Tibial nerve (tissue), 4 donors: ENCODE measurements around the gene CXorf65. TPM values are rescaled to one million over a fixed set of nuclear protein-coding genes. Genes with fewer than 3 reads are reported as not detected.

Source experiments
- DNase-seq, 2 donors: peaks; one replicate each; pipeline ENCODE4 v3.0.0-alpha.2; 2019; ENCODE audit warnings: low spot score in 2 of 2
- H3K27ac ChIP-seq, 4 donors: fragments of 200-600 bp; sonication (generic) in 3 of 4; one replicate each; pipeline ENCODE4 v1.5.1; 2017 to 2019; ENCODE audit warnings: mild to moderate bottlenecking in 1 of 4
- H3K27me3 ChIP-seq, 2 donors: fragments of 200-600 bp; sonication (generic) in 1 of 2; one replicate each; pipeline versions ENCODE4 v1.5.1 to v1.6.0; 2017 to 2019
- H3K36me3 ChIP-seq, 3 donors: fragments of 200-600 bp; sonication (generic); one replicate each; pipeline ENCODE4 v1.5.1; 2018 to 2019
- H3K4me1 ChIP-seq, 4 donors: fragments of 200-600 bp; sonication (generic) in 3 of 4; one replicate each; pipeline ENCODE4 v1.5.1; 2017 to 2019
- H3K4me3 ChIP-seq, 4 donors: fragments of 200-600 bp; sonication (generic) in 3 of 4; one replicate each; pipeline ENCODE4 v1.5.1; 2017 to 2019; ENCODE audit warnings: mild to moderate bottlenecking in 1 of 4, moderate library complexity in 1 of 4
- H3K9me3 ChIP-seq, 4 donors: fragments of 200-600 bp; sonication (generic) in 3 of 4; one replicate each; pipeline ENCODE4 v1.5.1; 2017 to 2019
- EP300 ChIP-seq, 2 donors: sonication (generic); formaldehyde crosslinking; IDR thresholded peaks; one replicate each; pipeline ENCODE4 v1.6.1; 2017; ENCODE audit warnings: antibody characterized with exemption in 2 of 2, mild to moderate bottlenecking in 1 of 2
- POLR2A ChIP-seq, 2 donors: fragments of 450-650 bp; IDR thresholded peaks; one replicate each; pipeline ENCODE4 v1.6.1; 2017; ENCODE audit warnings: antibody characterized with exemption in 2 of 2, mild to moderate bottlenecking in 2 of 2, moderate library complexity in 2 of 2
- WGBS, 2 donors: methylation state at CpG; one replicate each; pipeline ENCODE4 v1.1.5; 2018; 5-methylcytosine and 5-hydroxymethylcytosine counted together
- total RNA-seq, 4 donors: library from RNA; depleted of rRNA; stranded (reverse); fragments of >200 nt; gene quantifications; one replicate each; pipeline ENCODE4 v1.1.0, GENCODE V29; 2016
- TF ChIP-seq, protein P1 (sequence below), 5 experiments: fragments of 200-600 bp in 3 of 5; fragments of 450-650 bp in 2 of 5; sonication (generic) in 3 of 5; IDR thresholded peaks; one replicate each; pipeline ENCODE4 v1.5.1; 2016 to 2019; ENCODE audit warnings: antibody characterized with exemption in 5 of 5, mild to moderate bottlenecking in 3 of 5, moderate library complexity in 2 of 5

The CXorf65 gene
- total RNA-seq, 4 donors from 2014 or later: not detected

DNA sequence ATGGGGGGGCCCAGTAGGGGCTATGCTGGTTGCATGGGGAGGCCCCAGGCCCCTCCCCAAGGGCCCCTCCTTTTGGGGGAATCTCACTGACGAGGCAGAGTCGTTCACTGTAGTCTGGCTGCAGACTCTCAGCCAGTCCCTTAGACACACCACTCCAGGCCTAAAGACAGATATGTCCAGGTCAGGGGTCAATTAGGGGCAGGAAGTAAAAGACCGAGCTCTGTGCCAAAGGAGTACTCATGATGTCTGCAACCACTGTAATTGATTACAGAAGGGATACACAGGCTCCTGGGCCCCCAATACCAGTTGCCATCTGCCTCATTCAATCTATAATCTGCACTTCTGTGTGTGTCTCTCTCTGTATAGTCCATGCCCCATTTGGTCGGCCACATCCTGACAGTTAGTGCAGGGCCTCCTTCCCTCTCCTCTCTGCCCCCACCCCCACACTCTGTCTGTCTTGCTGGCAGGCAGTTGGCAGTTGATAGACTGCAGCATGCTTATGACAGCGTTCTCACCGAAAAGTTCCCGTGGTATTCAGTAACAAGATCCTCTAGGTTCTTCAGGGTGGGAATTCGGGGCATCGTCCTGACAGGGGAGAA, 1.3 kb upstream of the CXorf65 start:
- Histone ChIP-seq H3K27ac (no peak overlapping the region), H3K27me3 (no peaks in the 10 kb centered on the region), H3K36me3 (no peaks in the 10 kb centered on the region), H3K9me3 (no peaks in the 10 kb centered on the region), H3K4me1 (peaks cover 0 to 17% (median 3%) of the 10 kb centered on the region in 4 donors), H3K4me3 (no peak overlapping the region)
- 22 to 50% methylated on average over 7 to 9 of the region's 9 CpGs for WGBS, 2 donors
- TF ChIP-seq, protein P1, sequence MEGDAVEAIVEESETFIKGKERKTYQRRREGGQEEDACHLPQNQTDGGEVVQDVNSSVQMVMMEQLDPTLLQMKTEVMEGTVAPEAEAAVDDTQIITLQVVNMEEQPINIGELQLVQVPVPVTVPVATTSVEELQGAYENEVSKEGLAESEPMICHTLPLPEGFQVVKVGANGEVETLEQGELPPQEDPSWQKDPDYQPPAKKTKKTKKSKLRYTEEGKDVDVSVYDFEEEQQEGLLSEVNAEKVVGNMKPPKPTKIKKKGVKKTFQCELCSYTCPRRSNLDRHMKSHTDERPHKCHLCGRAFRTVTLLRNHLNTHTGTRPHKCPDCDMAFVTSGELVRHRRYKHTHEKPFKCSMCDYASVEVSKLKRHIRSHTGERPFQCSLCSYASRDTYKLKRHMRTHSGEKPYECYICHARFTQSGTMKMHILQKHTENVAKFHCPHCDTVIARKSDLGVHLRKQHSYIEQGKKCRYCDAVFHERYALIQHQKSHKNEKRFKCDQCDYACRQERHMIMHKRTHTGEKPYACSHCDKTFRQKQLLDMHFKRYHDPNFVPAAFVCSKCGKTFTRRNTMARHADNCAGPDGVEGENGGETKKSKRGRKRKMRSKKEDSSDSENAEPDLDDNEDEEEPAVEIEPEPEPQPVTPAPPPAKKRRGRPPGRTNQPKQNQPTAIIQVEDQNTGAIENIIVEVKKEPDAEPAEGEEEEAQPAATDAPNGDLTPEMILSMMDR (IDR thresholded peaks at IDR 0.05): no peak
- TF ChIP-seq POLR2A (IDR thresholded peaks at IDR 0.05) (no peak), EP300 (IDR thresholded peaks at IDR 0.05) (no peak)
- DNase-seq: no peak

- Histone ChIP-seq H3K4me3 (no peak overlapping the region), H3K27ac (no peak overlapping the region), H3K27me3 (no peaks in the 10 kb centered on the region), H3K9me3 (no peaks in the 10 kb centered on the region), H3K4me1 (peaks cover 0 to 21% (median 3%) of the 10 kb centered on the region in 4 donors), H3K36me3 (no peaks in the 10 kb centered on the region)
- no peak for TF ChIP-seq POLR2A (IDR thresholded peaks at IDR 0.05)
- TF ChIP-seq, protein P1 (IDR thresholded peaks at IDR 0.05): no peak
- no peak for TF ChIP-seq EP300 (IDR thresholded peaks at IDR 0.05)
- 53 to 59% methylated on average over 4 of the region's 4 CpGs for WGBS, 2 donors
- no peak for DNase-seq
These were observed 705 bp upstream of the CXorf65 start for GRCh38 chrX:71107245-71107644.

GRCh38 chrX:71105628-71106027, 912 bp downstream of the CXorf65 start:
- 84 to 100% methylated on average over 3 of the region's 3 CpGs for WGBS, 2 donors
- TF ChIP-seq, protein P1 (IDR thresholded peaks at IDR 0.05): no peak
- TF ChIP-seq EP300 (IDR thresholded peaks at IDR 0.05) (no peak), POLR2A (IDR thresholded peaks at IDR 0.05) (no peak)

DNA sequence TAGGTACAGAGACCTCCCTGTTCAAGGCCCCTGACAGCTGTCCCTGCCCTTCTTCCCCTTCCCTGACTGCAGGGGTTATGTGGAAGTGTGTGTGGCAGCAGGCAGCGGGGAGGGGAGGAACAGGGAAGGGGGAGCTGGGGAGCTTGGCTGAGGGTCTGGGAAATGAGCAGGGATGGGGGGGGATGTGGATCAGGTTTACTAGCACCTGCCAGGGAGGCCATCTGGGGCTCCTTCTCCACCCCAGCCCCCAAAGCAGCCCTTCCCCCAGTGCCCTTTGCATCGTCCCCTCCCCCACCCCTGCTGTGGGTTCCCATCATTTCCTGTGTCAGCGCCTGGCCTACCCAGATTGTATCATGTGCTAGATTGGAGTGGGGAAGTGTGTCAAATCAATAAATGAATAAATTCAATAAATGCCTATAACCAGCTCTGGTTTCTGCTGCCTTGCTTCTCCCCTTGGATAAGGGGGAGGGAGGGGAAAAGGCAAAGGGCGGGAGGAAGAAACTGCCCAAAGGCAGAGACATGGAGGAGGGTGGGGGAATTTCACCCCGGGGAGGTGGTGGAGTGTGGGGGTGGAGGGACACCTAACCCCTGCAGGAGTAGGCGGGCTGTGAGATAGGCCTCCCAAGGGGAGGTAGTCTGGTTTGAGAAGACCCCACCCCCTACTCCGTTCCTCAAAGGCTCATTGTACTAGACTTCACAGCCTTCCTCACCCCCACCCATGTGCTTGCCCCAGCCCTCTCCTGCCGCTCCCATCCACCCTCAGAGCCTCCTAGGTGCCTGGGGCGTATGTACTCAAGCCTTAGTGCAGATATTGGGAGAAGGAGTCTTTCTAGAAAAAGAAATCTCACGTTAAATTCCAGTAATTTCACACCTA, 3.2 kb downstream of the CXorf65 start:
- no peak for DNase-seq
- Histone ChIP-seq H3K27me3 (no peaks in the 10 kb centered on the region), H3K4me3 (no peak overlapping the region), H3K4me1 (peaks cover 0 to 27% (median 3%) of the 10 kb centered on the region in 4 donors), H3K36me3 (no peaks in the 10 kb centered on the region), H3K9me3 (no peaks in the 10 kb centered on the region), H3K27ac (peak overlapping the region in 3 of 4 donors; percentile 71 to 82 (median 74))
- WGBS, 2 donors: 12 to 30% methylated on average over 6 to 10 of the region's 10 CpGs
- TF ChIP-seq EP300 (IDR thresholded peaks at IDR 0.05) (no peak), POLR2A (IDR thresholded peaks at IDR 0.05) (no peak)
- TF ChIP-seq, protein P1 (IDR thresholded peaks at IDR 0.05): no peak

More at GRCh38 chrX:71105628-71106027, 912 bp downstream of the CXorf65 start:
- no peaks in the 10 kb centered on the region for H3K36me3 ChIP-seq
- DNase-seq: no peak
- no peaks in the 10 kb centered on the region for H3K9me3 ChIP-seq
- H3K4me3 ChIP-seq: no peak overlapping the region
- no peak overlapping the region for H3K27ac ChIP-seq
- peaks cover 0 to 21% (median 3%) of the 10 kb centered on the region in 4 donors for H3K4me1 ChIP-seq
- no peaks in the 10 kb centered on the region for H3K27me3 ChIP-seq

- H3K27me3 ChIP-seq: no peaks in the 10 kb centered on the region
These were observed 4.2 kb downstream of the CXorf65 start for GRCh38 chrX:71102292-71102691.

More at GRCh38 chrX:71102292-71102691, 4.2 kb downstream of the CXorf65 start:
- Histone ChIP-seq H3K36me3 (no peaks in the 10 kb centered on the region), H3K9me3 (no peaks in the 10 kb centered on the region), H3K27ac (no peak overlapping the region), H3K4me1 (peaks cover 0 to 38% (median 4%) of the 10 kb centered on the region in 4 donors), H3K4me3 (no peak overlapping the region)
- no peak for DNase-seq
- WGBS, 2 donors: 51 to 68% methylated on average over 3 of the region's 3 CpGs
- TF ChIP-seq, protein P1 (IDR thresholded peaks at IDR 0.05): no peak
- no peak for TF ChIP-seq POLR2A (IDR thresholded peaks at IDR 0.05)
- TF ChIP-seq EP300 (IDR thresholded peaks at IDR 0.05): no peak
